ENCODE measurements around the gene RGS11.

GRCh38 chr16:259814-260253 is 15.9 kb downstream of the RGS11 start:
- TF ChIP-seq CTCF (IDR thresholded peaks at IDR 0.05) (no peak), POLR2A (IDR thresholded peaks at IDR 0.05; ENCODE audit: low read depth) (no peak)
